ENCODE measurements around the gene PLPP1. TPM values are rescaled to one million over a fixed set of nuclear protein-coding genes. Genes with fewer than 3 reads are reported as not detected.

Gene PLPP1
- total and polyA plus RNA-seq, 2 donors (not counting 1 experiment from before 2014, with no cell fraction given): 5.5 to 8.8 TPM

- no peaks in the 10 kb centered on the region for H3K9me3 Mint-ChIP-seq (ENCODE audit: insufficient read depth)
- CTCF ChIA-PET: no interaction called here
- Histone ChIP-seq H3K27ac (ENCODE audit: low read length in 2 of 2) (no peak overlapping the region), H4K20me1 (ENCODE audit: control insufficient read depth, insufficient read depth, low read length, poor library complexity, severe bottlenecking) (no peaks in the 10 kb centered on the region), H3K4me3 (ENCODE audit: control extremely low read depth in 1 of 5, extremely low read depth in 1 of 5, insufficient read depth in 1 of 5, low read depth in 2 of 5, low read length in 4 of 5) (no peak overlapping the region), H3K9ac (ENCODE audit: low read length) (no peak overlapping the region), H2AFZ (ENCODE audit: insufficient read depth, low read depth, low read length, poor library complexity, severe bottlenecking) (no peak overlapping the region), H3K4me1 (ENCODE audit: control insufficient read depth in 2 of 2, insufficient read depth in 2 of 2, low read length in 2 of 2) (no peaks in the 10 kb centered on the region), H3K36me3 (replicated peaks in 1 of 2; ENCODE audit: control extremely low read depth in 1 of 2, control insufficient read depth in 1 of 2, extremely low read depth in 1 of 2, insufficient read depth in 2 of 2, low read length in 1 of 2) (peaks cover 0 to 2% of the 10 kb centered on the region in 2 experiments), H3K9me3 (ENCODE audit: control extremely low read depth in 1 of 3, control insufficient read depth in 2 of 3, insufficient read depth in 1 of 3, low read length in 2 of 3) (no peaks in the 10 kb centered on the region), H3K79me2 (ENCODE audit: control insufficient read depth, insufficient read depth, low read length) (no peaks in the 10 kb centered on the region), H3K27me3 (replicated peaks in 1 of 4; ENCODE audit: control extremely low read depth in 1 of 4, control insufficient read depth in 3 of 4, insufficient read depth in 4 of 4, low read length in 3 of 4) (no peaks in the 10 kb centered on the region), H3K4me2 (replicated peaks; ENCODE audit: low read depth, low read length, poor library complexity, severe bottlenecking) (no peak overlapping the region)
- TF ChIP-seq EZH2 (IDR thresholded peaks at IDR 0.05; ENCODE audit: borderline replicate concordance, insufficient read depth, low read depth, low read length, poor library complexity, severe bottlenecking) (no peak), CTCF (IDR thresholded peaks at IDR 0.05) (no peak)
- no CpG with 5 or more reads among the region's 1 CpG for WGBS (ENCODE audit: insufficient coverage)
- no peak for ATAC-seq (ENCODE audit: low read depth)
- H3K4me1 Mint-ChIP-seq: peaks cover 4% of the 10 kb centered on the region
- POLR2A ChIA-PET: no interaction called here
- no peak overlapping the region for H3K4me3 Mint-ChIP-seq
- no peak for DNase-seq
- intact Hi-C loops (cut with micrococcal nuclease): no loop called here
- no peak overlapping the region for H3K27ac Mint-ChIP-seq
- H3K27me3 Mint-ChIP-seq: no peaks in the 10 kb centered on the region
These were observed 92.8 kb downstream of the PLPP1 start for GRCh38 chr5:55441954-55442353.

DNA sequence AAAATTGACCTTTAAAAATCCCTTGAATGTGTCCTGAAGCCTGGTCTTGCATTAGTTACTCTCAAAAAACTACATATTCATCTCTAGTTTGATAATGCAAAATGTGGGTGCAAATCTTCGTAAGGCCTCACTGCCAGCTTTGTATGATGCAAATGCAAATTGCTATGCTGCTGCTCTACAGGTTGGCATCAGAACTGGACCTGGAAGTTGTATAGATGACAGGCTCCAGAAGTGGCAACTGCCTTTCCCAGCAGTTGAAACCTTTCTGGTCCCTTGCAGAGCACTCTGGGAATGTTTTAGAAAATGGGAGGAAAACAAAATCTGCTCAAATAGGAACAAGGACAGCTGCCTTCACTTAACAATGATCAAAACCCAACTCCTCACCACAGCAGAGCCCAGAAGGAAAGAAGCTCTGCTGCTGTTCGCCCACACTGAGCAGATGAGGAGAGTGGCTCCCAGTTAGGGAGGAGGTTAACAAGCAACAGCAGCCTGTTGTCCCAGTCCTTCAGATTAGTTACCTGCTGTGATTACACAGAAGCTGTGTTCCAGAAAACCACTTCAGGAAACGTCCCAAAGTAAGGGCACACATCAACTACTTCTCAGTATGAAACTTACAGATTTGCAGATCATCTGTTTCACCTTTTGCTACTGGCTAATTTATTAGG lies 93.5 kb downstream of the PLPP1 start:
- H3K27me3 Mint-ChIP-seq: no peaks in the 10 kb centered on the region
- no peak overlapping the region for H3K4me2 ChIP-seq (replicated peaks; ENCODE audit: low read depth, low read length, poor library complexity, severe bottlenecking)
- intact Hi-C loops (cut with micrococcal nuclease): no loop called here
- H2AFZ ChIP-seq (ENCODE audit: insufficient read depth, low read depth, low read length, poor library complexity, severe bottlenecking): no peak overlapping the region
- H3K27me3 ChIP-seq (replicated peaks in 1 of 4; ENCODE audit: control extremely low read depth in 1 of 4, control insufficient read depth in 3 of 4, insufficient read depth in 4 of 4, low read length in 3 of 4): no peaks in the 10 kb centered on the region
- peaks cover 0 to 2% of the 10 kb centered on the region in 2 experiments for H3K36me3 ChIP-seq (replicated peaks in 1 of 2; ENCODE audit: control extremely low read depth in 1 of 2, control insufficient read depth in 1 of 2, extremely low read depth in 1 of 2, insufficient read depth in 2 of 2, low read length in 1 of 2)
- ChIA-PET CTCF (no interaction called here), POLR2A (no interaction called here)
- H4K20me1 ChIP-seq (ENCODE audit: control insufficient read depth, insufficient read depth, low read length, poor library complexity, severe bottlenecking): no peaks in the 10 kb centered on the region
- peaks cover 4% of the 10 kb centered on the region for H3K4me1 Mint-ChIP-seq
- WGBS (ENCODE audit: insufficient coverage): 100% methylated on average over 1 of the region's 3 CpGs
- no peak overlapping the region for H3K4me3 ChIP-seq (ENCODE audit: control extremely low read depth in 1 of 5, extremely low read depth in 1 of 5, insufficient read depth in 1 of 5, low read depth in 2 of 5, low read length in 4 of 5)
- H3K4me1 ChIP-seq (ENCODE audit: control insufficient read depth in 2 of 2, insufficient read depth in 2 of 2, low read length in 2 of 2): no peaks in the 10 kb centered on the region
- TF ChIP-seq EZH2 (IDR thresholded peaks at IDR 0.05; ENCODE audit: borderline replicate concordance, insufficient read depth, low read depth, low read length, poor library complexity, severe bottlenecking): no peak
- no peak for TF ChIP-seq CTCF (IDR thresholded peaks at IDR 0.05)
- H3K9ac ChIP-seq (ENCODE audit: low read length): no peak overlapping the region
- H3K27ac Mint-ChIP-seq: no peak overlapping the region
- peaks cover 0 to 2% (median 0%) of the 10 kb centered on the region in 3 donors for H3K9me3 ChIP-seq (ENCODE audit: control extremely low read depth in 1 of 3, control insufficient read depth in 2 of 3, insufficient read depth in 1 of 3, low read length in 2 of 3)
- DNase-seq (no peak), ATAC-seq (ENCODE audit: low read depth) (no peak)
- H3K79me2 ChIP-seq (ENCODE audit: control insufficient read depth, insufficient read depth, low read length): no peaks in the 10 kb centered on the region
- no peak overlapping the region for H3K4me3 Mint-ChIP-seq
- H3K9me3 Mint-ChIP-seq (ENCODE audit: insufficient read depth): no peaks in the 10 kb centered on the region
- H3K27ac ChIP-seq (ENCODE audit: low read length in 2 of 2): no peak overlapping the region
